PC-3 (cell line): Measurements from ENCODE around the gene MIEF1. TPM values are rescaled to one million over a fixed set of nuclear protein-coding genes. Genes with fewer than 3 reads are reported as not detected.

Experiments used
- ATAC-seq: fragments of 200-7000 bp; cut with Tn5 transposase; 2 replicates; pipeline ENCODE4 v1.9.1; 2020; ENCODE audit warnings: mild to moderate bottlenecking, moderate library complexity
- BruUV-seq: library from RNA; stranded (reverse); fragments of 400-500 nt; replicated peaks from 2 replicates; lab custom pipeline; 2021; lab: Mats Ljungman, UMichigan
- CTCF ChIA-PET: fragments of 300-600 bp; sonication (Branson Sonifier 250); formaldehyde crosslinking; loops from one replicate; lab custom pipeline; 2022; ENCODE audit warnings: antibody characterized with exemption; lab: Charles Lee
- POLR2A ChIA-PET: fragments of 300-600 bp; sonication (Branson Sonifier 250); formaldehyde crosslinking; loops from one replicate; lab custom pipeline; 2022; ENCODE audit warnings: antibody characterized with exemption; ENCODE audit not compliant: unreplicated experiment; lab: Charles Lee
- DNase-seq: peaks from one replicate; pipeline ENCODE4 v3.0.0-alpha.2; 2015
- H2AFZ ChIP-seq: fragments of 300-600 bp; sonication (generic); 2 replicates; pipeline ENCODE4 v1.6.0; 2016; ENCODE audit warnings: antibody characterized with exemption, low read length
- H3F3A ChIP-seq: fragments of 300-600 bp; sonication (generic); one replicate; pipeline ENCODE4 v1.6.0; 2017; ENCODE audit warnings: antibody characterized with exemption, low read length, control low read depth, mild to moderate bottlenecking; ENCODE audit not compliant: unreplicated experiment
- H3K27ac ChIP-seq: fragments of 300-600 bp; sonication (generic); 2 replicates; pipeline ENCODE4 v1.5.1; 2016; ENCODE audit warnings: mild to moderate bottlenecking, low read length
- H3K27me3 ChIP-seq: fragments of 300-600 bp; sonication (generic); 2 replicates; pipeline ENCODE4 v1.6.1; 2016; ENCODE audit warnings: low read length, mixed read lengths
- H3K36me3 ChIP-seq: fragments of 300-600 bp; sonication (generic); 2 replicates; pipeline ENCODE4 v1.6.1; 2016; ENCODE audit warnings: low read depth, mixed run types, low read length, mixed read lengths
- H3K4me1 ChIP-seq: fragments of 300-600 bp; sonication (generic); 2 replicates; pipeline ENCODE4 v1.5.1; 2016; ENCODE audit warnings: low read length; ENCODE audit not compliant: insufficient read depth
- H3K4me2 ChIP-seq: fragments of 300-600 bp; sonication (generic); 2 replicates; pipeline ENCODE4 v1.6.0; 2016; ENCODE audit warnings: low read length
- H3K4me3 ChIP-seq: fragments of 300-600 bp; sonication (generic); 2 replicates; pipeline ENCODE4 v1.5.1; 2016; ENCODE audit warnings: mild to moderate bottlenecking, low read length, mixed read lengths
- H3K79me2 ChIP-seq: fragments of 300-600 bp; sonication (generic); 2 replicates; pipeline ENCODE4 v1.6.1; 2017; ENCODE audit warnings: low read length, mixed read lengths
- H3K9ac ChIP-seq: fragments of 300-600 bp; sonication (generic); 2 replicates; pipeline ENCODE4 v1.6.0; 2016; ENCODE audit warnings: mild to moderate bottlenecking, low read length
- H3K9me2 ChIP-seq: fragments of 300-600 bp; sonication (generic); replicated peaks from 2 replicates; pipeline ENCODE4 v1.6.1; 2016; ENCODE audit warnings: mixed run types, low read length, mixed read lengths
- H3K9me3 ChIP-seq: fragments of 300-600 bp; sonication (generic); 2 replicates; pipeline ENCODE4 v1.6.1; 2016; ENCODE audit warnings: low read length, mixed read lengths
- H4K20me1 ChIP-seq: fragments of 300-600 bp; sonication (generic); 2 replicates; pipeline ENCODE4 v1.6.1; 2016; ENCODE audit warnings: low read length, mixed read lengths
- EZH2 ChIP-seq: fragments of 300-600 bp; sonication (generic); IDR thresholded peaks from one replicate; pipeline ENCODE4 v1.6.1; 2017; ENCODE audit warnings: antibody characterized with exemption, mild to moderate bottlenecking, low read length; ENCODE audit not compliant: unreplicated experiment
- EZH2phosphoT487 ChIP-seq: fragments of 300-600 bp; sonication (generic); IDR thresholded peaks from 2 replicates; pipeline ENCODE4 v1.6.1; 2018; ENCODE audit warnings: mild to moderate bottlenecking, antibody characterized with exemption, low read length, borderline replicate concordance
- intact Hi-C: fragments of 100-400 bp; cut with micrococcal nuclease; formaldehyde crosslinking; loops from 2 replicates; pipeline ENCODE4 v1.9.0; 2023
- total RNA-seq: library from RNA; depleted of rRNA; stranded (reverse); fragments of >200 nt; gene quantifications from 2 replicates; pipeline ENCODE4 v1.2.3, GENCODE V29; 2014
- TF ChIP-seq, protein P1 (sequence below): fragments of 300-600 bp; sonication (generic); conservative IDR thresholded peaks from 2 replicates; pipeline ENCODE4 v1.5.1; 2017; ENCODE audit warnings: antibody characterized with exemption, low read depth, mild to moderate bottlenecking, low read length

The MIEF1 gene
- total RNA-seq, 1 experiment from 2014 or later, result 23.2 TPM

- Histone ChIP-seq H3K36me3 (no peaks in the 10 kb centered on the region), H4K20me1 (no peaks in the 10 kb centered on the region), H3K4me3 (no peak overlapping the region), H3K9me3 (no peaks in the 10 kb centered on the region), H3K27ac (no peak overlapping the region), H3F3A (no peaks in the 10 kb centered on the region), H3K4me2 (no peak overlapping the region), H3K79me2 (no peaks in the 10 kb centered on the region), H3K9ac (no peak overlapping the region), H3K9me2 (no peaks in the 10 kb centered on the region), H2AFZ (no peak overlapping the region), H3K27me3 (no peaks in the 10 kb centered on the region), H3K4me1 (no peaks in the 10 kb centered on the region)
- ChIA-PET CTCF (no interaction called here), POLR2A (no interaction called here)
- no peak for ATAC-seq
- DNase-seq, result no peak
- TF ChIP-seq EZH2phosphoT487 (no peak), EZH2 (no peak)
- TF ChIP-seq, protein P1, sequence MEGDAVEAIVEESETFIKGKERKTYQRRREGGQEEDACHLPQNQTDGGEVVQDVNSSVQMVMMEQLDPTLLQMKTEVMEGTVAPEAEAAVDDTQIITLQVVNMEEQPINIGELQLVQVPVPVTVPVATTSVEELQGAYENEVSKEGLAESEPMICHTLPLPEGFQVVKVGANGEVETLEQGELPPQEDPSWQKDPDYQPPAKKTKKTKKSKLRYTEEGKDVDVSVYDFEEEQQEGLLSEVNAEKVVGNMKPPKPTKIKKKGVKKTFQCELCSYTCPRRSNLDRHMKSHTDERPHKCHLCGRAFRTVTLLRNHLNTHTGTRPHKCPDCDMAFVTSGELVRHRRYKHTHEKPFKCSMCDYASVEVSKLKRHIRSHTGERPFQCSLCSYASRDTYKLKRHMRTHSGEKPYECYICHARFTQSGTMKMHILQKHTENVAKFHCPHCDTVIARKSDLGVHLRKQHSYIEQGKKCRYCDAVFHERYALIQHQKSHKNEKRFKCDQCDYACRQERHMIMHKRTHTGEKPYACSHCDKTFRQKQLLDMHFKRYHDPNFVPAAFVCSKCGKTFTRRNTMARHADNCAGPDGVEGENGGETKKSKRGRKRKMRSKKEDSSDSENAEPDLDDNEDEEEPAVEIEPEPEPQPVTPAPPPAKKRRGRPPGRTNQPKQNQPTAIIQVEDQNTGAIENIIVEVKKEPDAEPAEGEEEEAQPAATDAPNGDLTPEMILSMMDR, result no peak
- BruUV-seq, result no TSS peak
- intact Hi-C loops, result no loop called here
Observed at GRCh38 chr22:39473851-39474250, 28.2 kb upstream of the MIEF1 start.

DNA sequence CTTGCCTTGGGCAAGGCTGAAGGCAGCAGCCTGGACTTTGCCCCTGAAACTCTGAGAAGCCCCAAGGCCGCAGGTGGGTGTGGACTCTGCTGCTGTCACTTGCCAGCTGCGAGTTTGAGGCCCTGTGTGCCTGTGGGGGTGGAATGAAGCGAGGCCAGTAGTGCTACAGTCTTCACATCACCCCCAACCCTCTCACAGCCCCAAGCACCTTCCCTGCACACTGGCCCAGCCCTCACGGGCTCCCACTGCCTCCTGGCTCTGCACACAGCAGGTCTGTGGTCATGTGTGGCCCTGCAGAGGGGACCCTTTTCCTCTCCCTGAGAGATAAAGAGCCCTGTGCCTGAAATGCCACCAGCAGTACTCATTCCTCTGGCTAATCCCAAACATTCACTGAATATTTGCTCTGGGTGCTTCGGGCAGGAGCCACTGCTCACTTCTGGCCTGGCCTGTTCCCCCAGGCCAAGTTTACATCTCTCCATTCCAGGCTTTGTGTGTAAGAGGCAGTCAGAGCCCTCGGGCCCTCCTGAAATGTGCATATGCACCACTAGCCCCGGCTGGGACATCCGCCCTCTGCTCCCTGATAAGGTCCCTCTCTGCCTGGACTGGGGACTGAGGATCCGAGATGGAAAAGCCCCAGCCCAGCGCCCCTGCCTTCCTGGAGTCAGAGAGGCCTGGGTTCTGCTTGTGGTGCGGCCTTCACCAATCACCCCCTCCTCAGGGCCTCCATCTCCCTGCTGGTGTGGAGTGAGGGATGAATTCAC is 27.6 kb upstream of the MIEF1 start:
- BruUV-seq, result no TSS peak
- no peak overlapping the region for H3K4me3 ChIP-seq
- H3K9ac ChIP-seq, result no peak overlapping the region
- DNase-seq (no peak), ATAC-seq (no peak)
- H3K27ac ChIP-seq, result no peak overlapping the region
- H4K20me1 ChIP-seq, result no peaks in the 10 kb centered on the region
- ChIA-PET POLR2A (no interaction called here), CTCF (no interaction called here)
- no peaks in the 10 kb centered on the region for H3K9me2 ChIP-seq
- no peak overlapping the region for H2AFZ ChIP-seq
- H3K9me3 ChIP-seq, result no peaks in the 10 kb centered on the region
- no peaks in the 10 kb centered on the region for H3K79me2 ChIP-seq
- H3K4me2 ChIP-seq, result no peak overlapping the region
- no peaks in the 10 kb centered on the region for H3K27me3 ChIP-seq
- H3K4me1 ChIP-seq, result no peaks in the 10 kb centered on the region
- intact Hi-C loops, result no loop called here
- no peaks in the 10 kb centered on the region for H3F3A ChIP-seq
- TF ChIP-seq, protein P1, result no peak
- TF ChIP-seq EZH2 (no peak), EZH2phosphoT487 (no peak)
- H3K36me3 ChIP-seq, result no peaks in the 10 kb centered on the region

DNA sequence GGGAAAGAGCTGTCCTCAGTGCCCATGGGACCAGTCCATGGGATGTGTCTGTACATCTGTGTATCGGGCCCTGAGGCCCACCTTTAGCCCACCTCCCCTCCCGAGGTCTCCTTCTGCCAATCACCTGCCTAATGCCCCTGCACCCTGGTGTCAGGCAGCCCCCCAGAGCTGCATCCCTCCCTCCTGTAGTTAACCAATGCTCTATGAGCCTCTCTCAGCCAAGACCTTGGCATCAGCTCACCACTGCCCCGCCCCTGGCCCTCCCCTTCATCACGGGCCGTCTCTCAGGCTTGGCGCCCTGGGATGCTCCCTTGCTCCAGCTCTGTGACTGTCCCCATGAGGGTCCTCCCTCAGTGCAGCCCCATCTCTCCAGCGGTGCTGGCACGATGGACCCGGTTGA is 26.8 kb upstream of the MIEF1 start:
- ATAC-seq (no peak), DNase-seq (no peak)
- H3K9me2 ChIP-seq, result no peaks in the 10 kb centered on the region
- no peak overlapping the region for H3K9ac ChIP-seq
- H3K79me2 ChIP-seq, result no peaks in the 10 kb centered on the region
- intact Hi-C loops, result no loop called here
- no peaks in the 10 kb centered on the region for H3K4me1 ChIP-seq
- no peaks in the 10 kb centered on the region for H4K20me1 ChIP-seq
- TF ChIP-seq, protein P1, result no peak
- TF ChIP-seq EZH2 (no peak), EZH2phosphoT487 (no peak)
- H2AFZ ChIP-seq, result no peak overlapping the region
- H3K4me3 ChIP-seq, result no peak overlapping the region
- H3K36me3 ChIP-seq, result no peaks in the 10 kb centered on the region
- H3K27me3 ChIP-seq, result no peaks in the 10 kb centered on the region
- BruUV-seq, result no TSS peak
- H3K9me3 ChIP-seq, result no peaks in the 10 kb centered on the region
- no peak overlapping the region for H3K27ac ChIP-seq
- H3K4me2 ChIP-seq, result no peak overlapping the region
- ChIA-PET POLR2A (no interaction called here), CTCF (no interaction called here)
- no peaks in the 10 kb centered on the region for H3F3A ChIP-seq
